Measurements from ENCODE around the gene EIF2B2. TPM values are rescaled to one million over a fixed set of nuclear protein-coding genes. Genes with fewer than 3 reads are reported as not detected.

The EIF2B2 gene
- total RNA-seq, 4 donors from 2014 or later, result 42.9 to 55.4 (median 51.1) TPM

DNA sequence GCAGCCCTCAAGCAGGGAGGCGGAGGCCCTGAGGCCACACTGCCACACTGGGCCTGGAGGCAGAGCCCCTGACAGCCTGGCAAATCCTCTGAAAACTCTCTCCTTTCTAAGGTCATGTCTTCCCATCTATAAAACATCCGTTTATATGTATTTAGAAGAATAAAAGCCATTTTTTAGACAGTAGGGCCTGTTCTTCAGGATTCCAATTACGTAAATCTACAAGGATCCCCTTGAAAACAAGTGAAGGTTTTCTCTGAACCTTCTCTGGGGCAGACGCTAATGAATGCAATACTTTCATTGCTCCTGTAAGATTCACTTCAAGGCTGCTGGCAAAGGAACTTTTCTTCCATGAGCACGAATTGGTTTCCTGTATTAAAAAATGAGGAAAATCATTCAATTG is 12.8 kb downstream of the EIF2B2 start:
- DNase-seq, result no peak
- no peaks in the 10 kb centered on the region for H3K9me3 ChIP-seq
- intact Hi-C loops (cut with DNase I; ENCODE audit: low total_unique reads) (no loop called here), in situ Hi-C loops (cut with MboI; ENCODE audit: low pct_ligation_motif_present in 1 of 4, low pct_unique_long_range_greater_than_20kb in 1 of 4, low sequenced_read_pairs in 3 of 4) (no loop called here)
- no peak overlapping the region for H3K27ac ChIP-seq
- no peak for TF ChIP-seq EP300 (IDR thresholded peaks at IDR 0.05; ENCODE audit: low read depth)
- WGBS, 2 donors (ENCODE audit: low coverage in 1 of 2), result 77 to 91% methylated on average over 5 of the region's 5 CpGs
- H3K4me3 ChIP-seq, result no peak overlapping the region
- no peaks in the 10 kb centered on the region for H3K27me3 ChIP-seq
- H3K4me1 ChIP-seq, result peaks cover 0 to 6% (median 6%) of the 10 kb centered on the region in 4 donors
- H3K36me3 ChIP-seq, result peaks cover 0 to 57% (median 25%) of the 10 kb centered on the region in 4 donors

DNA sequence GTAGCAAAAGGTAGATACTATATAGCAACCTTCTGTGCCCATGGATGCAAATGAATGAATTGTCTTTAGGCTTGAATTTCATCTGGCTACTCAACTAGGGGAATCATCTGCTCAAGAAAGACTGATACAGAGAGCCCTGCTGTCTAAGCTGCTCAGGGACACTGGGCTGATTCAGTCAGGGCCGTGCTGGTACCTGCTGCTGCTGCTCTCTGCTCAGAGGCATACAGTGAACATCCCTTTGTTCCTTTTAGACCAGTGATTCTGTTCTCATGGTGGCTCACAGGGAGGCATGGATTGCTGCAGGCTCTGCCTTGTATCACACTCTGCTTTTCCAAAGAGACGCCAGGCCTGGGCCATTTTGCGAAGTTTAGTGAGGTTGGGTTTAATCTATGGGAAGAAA is 14.1 kb downstream of the EIF2B2 start:
- H3K9me3 ChIP-seq, result no peaks in the 10 kb centered on the region
- intact Hi-C loops (cut with DNase I; ENCODE audit: low total_unique reads), result no loop called here
- DNase-seq, result no peak
- peaks cover 0 to 53% (median 25%) of the 10 kb centered on the region in 4 donors for H3K36me3 ChIP-seq
- peaks cover 0 to 6% (median 4%) of the 10 kb centered on the region in 4 donors for H3K4me1 ChIP-seq
- H3K27me3 ChIP-seq, result no peaks in the 10 kb centered on the region
- WGBS, 2 donors (ENCODE audit: low coverage in 1 of 2), result 80 to 90% methylated on average over 1 to 3 of the region's 3 CpGs
- H3K27ac ChIP-seq, result no peak overlapping the region
- no peak overlapping the region for H3K4me3 ChIP-seq
- TF ChIP-seq POLR2A (IDR thresholded peaks at IDR 0.05) (no peak), EP300 (IDR thresholded peaks at IDR 0.05; ENCODE audit: low read depth) (no peak), POLR2AphosphoS5 (IDR thresholded peaks at IDR 0.05) (no peak)
- TF ChIP-seq, protein P1, sequence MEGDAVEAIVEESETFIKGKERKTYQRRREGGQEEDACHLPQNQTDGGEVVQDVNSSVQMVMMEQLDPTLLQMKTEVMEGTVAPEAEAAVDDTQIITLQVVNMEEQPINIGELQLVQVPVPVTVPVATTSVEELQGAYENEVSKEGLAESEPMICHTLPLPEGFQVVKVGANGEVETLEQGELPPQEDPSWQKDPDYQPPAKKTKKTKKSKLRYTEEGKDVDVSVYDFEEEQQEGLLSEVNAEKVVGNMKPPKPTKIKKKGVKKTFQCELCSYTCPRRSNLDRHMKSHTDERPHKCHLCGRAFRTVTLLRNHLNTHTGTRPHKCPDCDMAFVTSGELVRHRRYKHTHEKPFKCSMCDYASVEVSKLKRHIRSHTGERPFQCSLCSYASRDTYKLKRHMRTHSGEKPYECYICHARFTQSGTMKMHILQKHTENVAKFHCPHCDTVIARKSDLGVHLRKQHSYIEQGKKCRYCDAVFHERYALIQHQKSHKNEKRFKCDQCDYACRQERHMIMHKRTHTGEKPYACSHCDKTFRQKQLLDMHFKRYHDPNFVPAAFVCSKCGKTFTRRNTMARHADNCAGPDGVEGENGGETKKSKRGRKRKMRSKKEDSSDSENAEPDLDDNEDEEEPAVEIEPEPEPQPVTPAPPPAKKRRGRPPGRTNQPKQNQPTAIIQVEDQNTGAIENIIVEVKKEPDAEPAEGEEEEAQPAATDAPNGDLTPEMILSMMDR (IDR thresholded peaks at IDR 0.05), result no peak
- in situ Hi-C loops (cut with MboI; ENCODE audit: low pct_ligation_motif_present in 1 of 4, low pct_unique_long_range_greater_than_20kb in 1 of 4, low sequenced_read_pairs in 3 of 4), result no loop called here

DNA sequence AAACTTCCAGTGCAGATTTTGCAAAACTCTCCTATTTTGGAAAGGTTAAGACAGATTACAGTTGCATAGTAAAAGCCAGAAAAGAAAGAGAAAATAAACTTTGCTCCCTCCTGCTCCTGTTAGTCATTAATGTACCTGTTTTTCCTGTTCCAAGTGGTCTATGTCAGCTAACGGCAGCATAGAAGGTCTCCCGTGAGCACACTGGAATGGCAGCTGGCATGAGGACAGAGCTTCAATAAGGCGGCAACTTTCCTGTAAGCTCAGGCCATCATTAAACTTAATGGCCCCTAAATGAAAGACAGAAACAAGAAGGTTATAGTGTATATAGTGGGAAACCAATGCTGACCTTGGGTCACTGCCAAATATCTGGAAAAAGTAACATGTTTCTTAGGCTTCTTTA is 16.0 kb downstream of the EIF2B2 start:
- H3K4me1 ChIP-seq, result peaks cover 0 to 14% (median 6%) of the 10 kb centered on the region in 4 donors
- H3K27ac ChIP-seq, result peak overlapping the region; percentile 27 to 57 (median 50)
- peak; percentile 55 for DNase-seq
- no peak overlapping the region for H3K4me3 ChIP-seq
- H3K36me3 ChIP-seq, result peaks cover 0 to 63% (median 31%) of the 10 kb centered on the region in 4 donors
- 52 to 55% methylated on average over 2 to 3 of the region's 3 CpGs for WGBS, 2 donors (ENCODE audit: low coverage in 1 of 2)
- in situ Hi-C loops (cut with MboI; ENCODE audit: low pct_ligation_motif_present in 1 of 4, low pct_unique_long_range_greater_than_20kb in 1 of 4, low sequenced_read_pairs in 3 of 4) (no loop called here), intact Hi-C loops (cut with DNase I; ENCODE audit: low total_unique reads) (no loop called here)
- no peaks in the 10 kb centered on the region for H3K27me3 ChIP-seq
- TF ChIP-seq POLR2AphosphoS5 (IDR thresholded peaks at IDR 0.05), result peak in 2 of 3 donors; percentile 55 to 58
- no peak for TF ChIP-seq EP300 (IDR thresholded peaks at IDR 0.05; ENCODE audit: low read depth)
- no peaks in the 10 kb centered on the region for H3K9me3 ChIP-seq

DNA sequence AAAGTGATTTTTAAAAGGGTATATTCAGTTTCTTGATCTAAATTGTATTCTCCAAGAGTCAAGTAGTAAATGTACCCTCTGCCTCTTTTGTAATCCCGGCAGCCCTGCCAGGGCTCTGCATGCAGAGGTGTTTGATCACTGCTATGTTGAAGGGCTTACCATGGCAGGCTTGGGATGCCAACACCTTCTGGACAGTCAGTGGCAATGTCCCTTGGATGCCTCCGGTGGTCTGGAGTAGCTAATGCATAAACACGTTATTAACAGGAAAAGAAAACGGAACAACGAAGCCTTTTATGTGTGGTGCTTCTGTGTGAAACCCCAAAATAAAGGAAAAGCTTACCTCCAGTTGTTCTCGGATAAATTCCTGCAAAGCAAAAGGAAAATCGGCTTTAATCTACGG is 19.9 kb downstream of the EIF2B2 start:
- in situ Hi-C loops (cut with MboI; ENCODE audit: low pct_ligation_motif_present in 1 of 4, low pct_unique_long_range_greater_than_20kb in 1 of 4, low sequenced_read_pairs in 3 of 4) (no loop called here), intact Hi-C loops (cut with DNase I; ENCODE audit: low total_unique reads) (no loop called here)
- TF ChIP-seq, protein P1 (IDR thresholded peaks at IDR 0.05), result peak in 3 of 5 experiments; percentile 9 to 15 (median 9)
- TF ChIP-seq POLR2A (IDR thresholded peaks at IDR 0.05), result no peak
- H3K27me3 ChIP-seq, result no peaks in the 10 kb centered on the region
- peaks cover 0 to 26% (median 9%) of the 10 kb centered on the region in 4 donors for H3K4me1 ChIP-seq
- 73 to 78% methylated on average over 8 of the region's 8 CpGs for WGBS, 2 donors (ENCODE audit: low coverage in 1 of 2)
- no peak overlapping the region for H3K4me3 ChIP-seq
- H3K27ac ChIP-seq, result peak overlapping the region in 1 of 4 donors; percentile 4
- no peaks in the 10 kb centered on the region for H3K9me3 ChIP-seq
- no peak for DNase-seq
- H3K36me3 ChIP-seq, result peaks cover 0 to 39% (median 12%) of the 10 kb centered on the region in 4 donors

DNA sequence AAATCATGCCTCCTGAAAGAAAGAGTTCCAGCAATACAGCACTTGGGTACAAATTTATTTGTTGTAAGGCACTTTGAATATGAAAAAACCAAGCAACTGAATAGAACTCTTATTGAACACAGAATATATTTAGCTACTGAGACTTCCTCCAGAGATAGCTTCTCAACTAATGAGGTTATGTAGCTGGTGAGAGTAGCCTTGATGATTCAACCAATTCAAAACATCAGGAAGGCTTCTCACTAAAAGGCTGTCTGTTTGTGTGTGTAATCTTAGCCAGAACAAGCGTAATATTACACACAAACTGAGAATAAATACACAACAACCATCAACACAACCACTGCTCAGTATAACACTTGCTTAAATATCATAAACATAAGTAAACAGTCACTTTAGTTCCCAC is 20.4 kb downstream of the EIF2B2 start:
- WGBS, 2 donors (ENCODE audit: low coverage in 1 of 2), result 33 to 45% methylated on average over 1 of the region's 1 CpG
- DNase-seq, result no peak
- H3K4me3 ChIP-seq, result no peak overlapping the region

More for the DNA sequence above, 20.4 kb downstream of the EIF2B2 start:
- H3K36me3 ChIP-seq, result peaks cover 0 to 38% (median 10%) of the 10 kb centered on the region in 4 donors
- intact Hi-C loops (cut with DNase I; ENCODE audit: low total_unique reads) (no loop called here), in situ Hi-C loops (cut with MboI; ENCODE audit: low pct_ligation_motif_present in 1 of 4, low pct_unique_long_range_greater_than_20kb in 1 of 4, low sequenced_read_pairs in 3 of 4) (no loop called here)
- TF ChIP-seq, protein P1 (IDR thresholded peaks at IDR 0.05), result peak in 1 of 5 experiments; percentile 0
- TF ChIP-seq POLR2A (IDR thresholded peaks at IDR 0.05) (no peak), POLR2AphosphoS5 (IDR thresholded peaks at IDR 0.05) (no peak), EP300 (IDR thresholded peaks at IDR 0.05; ENCODE audit: low read depth) (no peak)
- no peaks in the 10 kb centered on the region for H3K9me3 ChIP-seq
- no peaks in the 10 kb centered on the region for H3K27me3 ChIP-seq
- H3K4me1 ChIP-seq, result peaks cover 0 to 22% (median 9%) of the 10 kb centered on the region in 4 donors
- no peak overlapping the region for H3K27ac ChIP-seq
